T-helper 1 cell treated with Interleukin-12 subunit alpha and Interleukin-12 subunit beta and Interleukin-4 antibody, amounts not matched to agents 30 μg/mL and 1 μg/mL, for 36 hours (primary cell): ENCODE results near the gene ZNF536.
"Not testable (repeated sequence)": the region's sequence is repeated elsewhere in the genome, so short reads cannot be mapped to it uniquely, and the experiment has no call there.

Experiments used
- H3K27ac Mint-ChIP-seq: one replicate; pipeline ENCODE4 v1.8.0; 2021; ENCODE audit warnings: mild to moderate bottlenecking, mixed read lengths
- H3K27me3 Mint-ChIP-seq: one replicate; pipeline ENCODE4 v1.8.0; 2021; ENCODE audit warnings: low read depth, mixed read lengths
- H3K36me3 Mint-ChIP-seq: one replicate; pipeline ENCODE4 v1.8.0; 2021; ENCODE audit warnings: low read depth, mixed read lengths
- H3K4me1 Mint-ChIP-seq: one replicate; pipeline ENCODE4 v1.8.0; 2021; ENCODE audit warnings: low read depth, mixed read lengths
- H3K4me3 Mint-ChIP-seq: one replicate; pipeline ENCODE4 v1.8.0; 2021; ENCODE audit warnings: mild to moderate bottlenecking, moderate library complexity, mixed read lengths
- H3K9me3 Mint-ChIP-seq: one replicate; pipeline ENCODE4 v1.8.0; 2021; ENCODE audit warnings: mixed read lengths

ZNF536 gene

GRCh38 chr19:30492586-30493270 is 120.5 kb downstream of the ZNF536 start:
- Mint-ChIP-seq H3K4me3 (no peak overlapping the region), H3K4me1 (no peaks in the 10 kb centered on the region), H3K27me3 (peaks cover 8% of the 10 kb centered on the region), H3K9me3 (no peaks in the 10 kb centered on the region), H3K36me3 (no peaks in the 10 kb centered on the region), H3K27ac (no peak overlapping the region)

GRCh38 chr19:30497034-30497433 is 124.8 kb downstream of the ZNF536 start:
- H3K4me1 Mint-ChIP-seq = no peaks in the 10 kb centered on the region
- H3K36me3 Mint-ChIP-seq = no peaks in the 10 kb centered on the region
- H3K9me3 Mint-ChIP-seq = no peaks in the 10 kb centered on the region
- no peak overlapping the region for H3K27ac Mint-ChIP-seq
- no peak overlapping the region for H3K4me3 Mint-ChIP-seq
- peaks cover 2% of the 10 kb centered on the region for H3K27me3 Mint-ChIP-seq

GRCh38 chr19:30498085-30498484 is 125.9 kb downstream of the ZNF536 start:
- H3K36me3 Mint-ChIP-seq, H3K27me3 Mint-ChIP-seq, H3K27ac Mint-ChIP-seq, H3K4me1 Mint-ChIP-seq, H3K4me3 Mint-ChIP-seq, H3K9me3 Mint-ChIP-seq: not testable (repeated sequence)

GRCh38 chr19:30498707-30499106 is 126.5 kb downstream of the ZNF536 start:
- no peaks in the 10 kb centered on the region for H3K9me3 Mint-ChIP-seq
- H3K4me1 Mint-ChIP-seq = no peaks in the 10 kb centered on the region
- H3K36me3 Mint-ChIP-seq = no peaks in the 10 kb centered on the region
- H3K4me3 Mint-ChIP-seq = no peak overlapping the region
- H3K27ac Mint-ChIP-seq = no peak overlapping the region
- no peaks in the 10 kb centered on the region for H3K27me3 Mint-ChIP-seq

GRCh38 chr19:30504272-30504671 is 132.1 kb downstream of the ZNF536 start:
- H3K4me1 Mint-ChIP-seq = no peaks in the 10 kb centered on the region
- H3K36me3 Mint-ChIP-seq = no peaks in the 10 kb centered on the region
- no peaks in the 10 kb centered on the region for H3K27me3 Mint-ChIP-seq
- no peak overlapping the region for H3K4me3 Mint-ChIP-seq
- no peak overlapping the region for H3K27ac Mint-ChIP-seq
- H3K9me3 Mint-ChIP-seq = no peaks in the 10 kb centered on the region

GRCh38 chr19:30512176-30513081 is 140.2 kb downstream of the ZNF536 start:
- Mint-ChIP-seq H3K4me1 (no peaks in the 10 kb centered on the region), H3K4me3 (no peak overlapping the region), H3K27ac (no peak overlapping the region), H3K36me3 (no peaks in the 10 kb centered on the region), H3K27me3 (no peaks in the 10 kb centered on the region), H3K9me3 (no peaks in the 10 kb centered on the region)

GRCh38 chr19:30513082-30513411 is 140.9 kb downstream of the ZNF536 start:
- no peaks in the 10 kb centered on the region for H3K36me3 Mint-ChIP-seq
- H3K27me3 Mint-ChIP-seq = no peaks in the 10 kb centered on the region
- no peak overlapping the region for H3K4me3 Mint-ChIP-seq
- H3K27ac Mint-ChIP-seq = no peak overlapping the region
- H3K9me3 Mint-ChIP-seq = no peaks in the 10 kb centered on the region
- no peaks in the 10 kb centered on the region for H3K4me1 Mint-ChIP-seq

- Mint-ChIP-seq H3K4me1 (no peaks in the 10 kb centered on the region), H3K9me3 (no peaks in the 10 kb centered on the region), H3K36me3 (no peaks in the 10 kb centered on the region), H3K4me3 (no peak overlapping the region), H3K27me3 (no peaks in the 10 kb centered on the region), H3K27ac (no peak overlapping the region)
Observed at GRCh38 chr19:30516111-30516510, 143.9 kb downstream of the ZNF536 start.

- Mint-ChIP-seq H3K27me3 (no peaks in the 10 kb centered on the region), H3K27ac (no peak overlapping the region), H3K36me3 (no peaks in the 10 kb centered on the region)
Observed at GRCh38 chr19:30516531-30516930, 144.3 kb downstream of the ZNF536 start.

GRCh38 chr19:30518965-30519606 is 146.9 kb downstream of the ZNF536 start:
- Mint-ChIP-seq H3K4me1 (no peaks in the 10 kb centered on the region), H3K4me3 (no peak overlapping the region), H3K9me3 (no peaks in the 10 kb centered on the region), H3K36me3 (no peaks in the 10 kb centered on the region), H3K27me3 (no peaks in the 10 kb centered on the region), H3K27ac (no peak overlapping the region)

More at GRCh38 chr19:30516531-30516930, 144.3 kb downstream of the ZNF536 start:
- Mint-ChIP-seq H3K9me3 (no peaks in the 10 kb centered on the region), H3K4me3 (no peak overlapping the region), H3K4me1 (no peaks in the 10 kb centered on the region)

GRCh38 chr19:30519607-30520205 is 147.5 kb downstream of the ZNF536 start:
- no peak overlapping the region for H3K27ac Mint-ChIP-seq
- no peak overlapping the region for H3K4me3 Mint-ChIP-seq
- no peaks in the 10 kb centered on the region for H3K9me3 Mint-ChIP-seq
- H3K27me3 Mint-ChIP-seq = no peaks in the 10 kb centered on the region
- no peaks in the 10 kb centered on the region for H3K36me3 Mint-ChIP-seq
- H3K4me1 Mint-ChIP-seq = no peaks in the 10 kb centered on the region

- Mint-ChIP-seq H3K27ac (no peak overlapping the region), H3K4me3 (no peak overlapping the region), H3K36me3 (no peaks in the 10 kb centered on the region), H3K27me3 (no peaks in the 10 kb centered on the region), H3K9me3 (no peaks in the 10 kb centered on the region), H3K4me1 (no peaks in the 10 kb centered on the region)
Observed at GRCh38 chr19:30520735-30521479, 148.7 kb downstream of the ZNF536 start.

GRCh38 chr19:30521937-30522336 is 149.8 kb downstream of the ZNF536 start:
- Mint-ChIP-seq H3K4me1 (no peaks in the 10 kb centered on the region), H3K9me3 (no peaks in the 10 kb centered on the region)

GRCh38 chr19:30522341-30522740 is 150.2 kb downstream of the ZNF536 start:
- H3K4me3 Mint-ChIP-seq = no peak overlapping the region
- H3K27ac Mint-ChIP-seq = no peak overlapping the region

More at GRCh38 chr19:30521937-30522336, 149.8 kb downstream of the ZNF536 start:
- no peak overlapping the region for H3K4me3 Mint-ChIP-seq
- H3K27ac Mint-ChIP-seq = no peak overlapping the region
- H3K27me3 Mint-ChIP-seq = no peaks in the 10 kb centered on the region
- H3K36me3 Mint-ChIP-seq = no peaks in the 10 kb centered on the region

More at GRCh38 chr19:30522341-30522740, 150.2 kb downstream of the ZNF536 start:
- Mint-ChIP-seq H3K36me3 (no peaks in the 10 kb centered on the region), H3K4me1 (no peaks in the 10 kb centered on the region), H3K27me3 (no peaks in the 10 kb centered on the region), H3K9me3 (no peaks in the 10 kb centered on the region)
